HG02973 (cell line): ENCODE data around the gene UGP2.
"Not testable (repeated sequence)": the region's sequence is repeated elsewhere in the genome, so short reads cannot be mapped to it uniquely, and the experiment has no call there.

ENCODE experiments used
- ATAC-seq: cut with Tn5 transposase; IDR thresholded peaks from one replicate; pipeline ENCODE4 v1.9.1; 2021; ENCODE audit warnings: moderate library complexity; ENCODE audit not compliant: unreplicated experiment

The UGP2 gene

GRCh38 chr2:63891488-63892030 lies 49.9 kb downstream of the UGP2 start:
- no peak for ATAC-seq

GRCh38 chr2:63893163-63893562 lies 51.5 kb downstream of the UGP2 start:
- ATAC-seq = no peak

GRCh38 chr2:63894167-63894566 lies 52.5 kb downstream of the UGP2 start:
- no peak for ATAC-seq

- ATAC-seq = no peak
These were observed 57.1 kb downstream of the UGP2 start for GRCh38 chr2:63898839-63899238.

- ATAC-seq = no peak
These were observed 57.9 kb downstream of the UGP2 start for GRCh38 chr2:63899639-63900038.

- no peak for ATAC-seq
These were observed 60.5 kb downstream of the UGP2 start for GRCh38 chr2:63902149-63902548.

GRCh38 chr2:63903003-63903402 lies 61.3 kb downstream of the UGP2 start:
- no peak for ATAC-seq

- no peak for ATAC-seq
These were observed 72.6 kb downstream of the UGP2 start for GRCh38 chr2:63914311-63914710.

GRCh38 chr2:63926815-63927214 lies 85.1 kb downstream of the UGP2 start:
- ATAC-seq = no peak

GRCh38 chr2:63932104-63932503 lies 90.4 kb downstream of the UGP2 start:
- ATAC-seq = not testable (repeated sequence)
